ENCODE results near the gene RAD51B.
"Not testable (repeated sequence)": the region's sequence is repeated elsewhere in the genome, so short reads cannot be mapped to it uniquely, and the experiment has no call there.

The RAD51B gene

DNA sequence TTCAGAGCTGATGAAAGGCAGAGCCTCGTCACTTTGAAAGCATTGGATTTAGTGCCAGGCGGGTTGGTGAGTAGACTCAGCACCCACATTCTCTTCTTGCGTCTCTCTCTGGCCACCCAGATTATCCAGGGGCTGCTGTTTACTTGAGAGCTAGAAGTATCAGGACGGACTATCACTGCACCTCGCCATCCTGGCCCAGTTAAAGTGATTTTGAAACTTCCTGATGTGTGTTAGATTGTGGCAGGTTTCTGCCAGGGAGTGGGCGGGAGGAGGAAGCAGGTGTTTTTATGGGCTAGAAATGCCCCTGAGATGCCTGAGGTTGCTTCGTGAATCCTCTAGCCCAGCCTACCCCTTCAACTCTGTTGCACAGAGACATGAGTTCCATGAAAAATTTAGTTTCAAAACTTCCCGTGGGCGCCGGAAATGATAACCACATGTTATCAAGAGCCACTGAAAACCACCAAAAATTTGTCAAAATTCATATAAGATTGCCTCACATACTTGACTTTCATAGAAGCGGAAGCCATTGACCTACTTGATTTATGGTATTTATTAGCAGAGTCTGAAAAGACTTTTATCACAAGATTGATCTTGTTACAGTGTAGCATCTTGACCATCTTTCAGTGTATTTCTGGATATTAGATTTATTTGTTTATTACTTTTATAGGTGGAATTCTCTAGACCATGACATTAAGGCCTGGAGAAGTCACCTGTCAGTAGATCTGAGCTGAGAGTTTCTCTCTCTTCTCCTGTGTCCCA is 466.0 kb downstream of the RAD51B start:
- DNase-seq = no peak

DNA sequence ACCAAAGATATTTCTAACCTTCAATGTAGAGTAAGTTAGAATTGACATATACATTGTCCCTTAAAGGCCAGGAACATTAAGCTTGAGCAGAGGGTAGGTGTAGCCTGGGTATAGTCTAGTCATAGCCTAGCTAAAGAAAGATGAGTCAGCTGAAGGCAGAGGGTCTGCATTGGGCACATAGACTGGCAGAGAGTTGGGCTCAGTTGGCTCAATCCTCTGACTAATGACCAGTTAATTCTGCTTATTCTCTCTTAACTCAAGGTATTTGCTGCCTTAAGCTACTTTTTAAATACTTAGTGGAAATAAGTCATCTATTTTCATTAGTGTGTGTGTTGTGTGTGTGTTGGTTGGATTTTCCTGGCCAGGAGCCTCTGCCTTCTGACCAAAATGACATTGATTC is 467.1 kb downstream of the RAD51B start:
- DNase-seq = no peak

DNA sequence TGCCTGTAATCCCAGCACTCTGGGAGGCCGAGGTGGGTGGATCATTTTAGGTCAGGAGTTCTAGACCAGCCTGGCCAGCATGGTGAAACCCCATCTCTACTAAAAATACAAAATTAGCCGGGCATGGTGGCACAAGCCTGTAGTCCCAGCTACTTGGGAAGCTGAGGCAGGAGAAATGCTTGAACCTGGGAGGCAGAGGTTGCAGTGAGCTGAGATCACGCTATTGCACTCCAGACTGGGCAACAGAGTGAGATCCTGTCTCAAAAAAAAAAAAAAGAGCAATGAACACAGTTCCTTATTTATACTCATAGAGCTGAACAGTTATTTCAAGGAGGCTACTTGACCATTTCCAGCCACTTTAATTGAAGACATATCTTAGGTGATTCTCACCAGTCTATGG is 469.9 kb downstream of the RAD51B start:
- DNase-seq = not testable (repeated sequence)

DNA sequence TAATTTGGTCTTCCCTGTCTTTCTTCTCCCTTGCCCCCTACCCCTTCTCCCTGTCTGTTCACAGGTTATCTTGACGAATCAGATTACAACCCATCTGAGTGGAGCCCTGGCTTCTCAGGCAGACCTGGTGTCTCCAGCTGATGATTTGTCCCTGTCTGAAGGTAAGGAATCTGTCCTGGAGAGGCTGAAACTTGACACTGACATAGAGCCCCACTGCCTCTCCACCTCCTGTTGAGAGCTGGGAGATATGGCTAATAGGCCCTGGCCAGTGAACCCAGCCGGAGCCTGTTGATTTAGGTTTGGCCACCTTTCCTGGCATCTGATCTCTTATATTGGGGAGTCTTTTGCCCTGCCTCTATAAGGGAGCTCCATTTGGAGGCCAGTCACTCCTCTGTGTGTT is 472.2 kb downstream of the RAD51B start:
- no peak for DNase-seq

DNA sequence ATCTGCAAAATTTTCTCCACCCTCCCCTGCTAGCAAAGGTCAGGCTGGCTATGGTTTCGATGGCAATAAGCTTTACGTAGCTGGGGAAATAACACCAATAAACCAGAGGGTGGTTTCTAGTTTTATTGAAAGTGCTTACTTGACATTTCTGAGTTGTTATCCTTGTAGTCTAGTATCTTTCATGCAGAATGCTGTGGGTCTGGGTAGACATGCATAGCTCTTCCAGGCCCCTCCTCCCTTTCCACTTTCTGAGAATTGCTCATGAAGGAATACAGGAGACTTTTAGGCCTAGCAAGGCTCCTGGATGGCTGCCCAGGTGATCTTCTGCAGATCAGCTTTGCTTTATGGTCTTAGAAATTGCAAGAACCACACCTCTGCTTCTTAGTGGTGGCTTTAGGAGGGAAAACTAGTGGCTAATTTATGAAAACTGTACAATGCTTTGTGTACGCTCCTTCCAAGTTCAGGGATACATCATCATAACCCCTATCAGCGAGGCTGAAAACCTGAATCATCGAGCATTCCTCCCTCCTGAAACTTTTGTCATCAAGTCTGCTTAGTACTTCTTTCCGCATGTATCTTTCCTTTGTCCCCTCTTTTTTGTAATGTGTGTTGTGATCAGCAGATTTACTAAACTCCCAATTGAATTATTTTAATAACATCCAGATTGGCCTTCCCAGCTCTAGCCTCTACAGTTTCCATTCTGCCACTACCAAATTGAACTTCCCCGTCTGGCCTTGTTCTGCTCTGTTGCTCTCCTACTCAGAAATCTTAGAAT is 473.0 kb downstream of the RAD51B start:
- DNase-seq = no peak

DNA sequence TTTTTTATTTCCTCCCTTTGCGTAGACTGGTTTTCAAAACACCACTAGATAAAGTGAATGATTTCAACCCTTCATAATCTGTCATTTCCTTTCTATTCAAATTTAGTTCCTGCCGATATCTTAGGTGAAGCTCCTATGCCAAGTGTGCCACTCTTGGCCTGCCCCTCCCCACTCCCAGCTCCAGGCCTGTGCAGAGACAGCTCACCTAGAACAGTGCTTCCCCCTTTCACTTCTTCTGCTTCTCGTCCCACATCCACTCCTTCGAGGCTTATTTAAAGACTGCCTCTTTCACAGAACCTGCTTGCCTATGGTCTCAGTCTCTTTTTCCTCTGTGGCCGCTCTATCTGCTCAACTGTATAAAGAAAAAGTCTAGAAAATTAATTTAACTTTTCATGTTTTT is 473.8 kb downstream of the RAD51B start:
- no peak for DNase-seq

DNA sequence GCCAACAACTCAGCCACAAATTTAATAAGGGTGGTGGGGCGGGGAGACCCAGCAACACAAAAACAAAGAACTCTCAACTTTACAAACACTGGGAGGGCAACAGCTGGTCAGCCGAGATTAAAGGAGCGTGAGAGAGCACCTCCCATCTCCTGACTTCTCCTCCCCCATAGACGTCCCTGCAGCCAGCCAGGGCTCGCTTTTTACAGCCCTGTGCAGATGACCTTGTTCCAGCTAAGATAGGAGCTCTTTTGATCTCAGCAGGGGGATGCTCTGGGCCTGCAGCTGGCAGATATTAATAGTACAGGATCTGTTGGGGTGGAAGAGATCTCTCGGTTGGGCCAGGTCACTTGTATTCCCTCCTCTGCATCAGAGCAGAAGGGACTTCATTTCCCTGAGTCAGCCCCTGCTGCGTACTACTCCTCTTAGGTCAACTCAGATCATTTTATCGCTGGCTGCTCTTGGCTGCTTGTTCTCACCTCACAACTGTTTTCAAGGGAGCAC is 475.8 kb downstream of the RAD51B start:
- no peak for DNase-seq

DNA sequence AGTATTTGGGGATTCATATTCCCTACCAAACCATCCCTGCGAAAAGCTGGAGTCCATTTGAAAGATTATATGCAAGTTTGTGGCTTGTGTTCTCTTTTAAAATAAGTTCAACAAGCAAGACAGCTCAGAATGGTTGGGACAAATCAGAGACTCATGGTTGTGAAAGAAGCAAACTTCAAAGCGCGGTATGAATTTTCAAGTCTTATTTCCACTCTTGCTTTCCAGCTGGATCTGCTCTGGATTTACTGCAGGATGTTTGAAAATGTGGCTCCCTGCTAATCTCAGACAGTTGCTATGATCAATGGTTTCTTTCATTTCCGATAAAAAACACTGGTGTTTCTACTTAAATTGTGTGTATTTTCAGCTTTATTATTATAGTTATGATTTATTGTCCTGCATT is 477.5 kb downstream of the RAD51B start:
- DNase-seq = no peak

DNA sequence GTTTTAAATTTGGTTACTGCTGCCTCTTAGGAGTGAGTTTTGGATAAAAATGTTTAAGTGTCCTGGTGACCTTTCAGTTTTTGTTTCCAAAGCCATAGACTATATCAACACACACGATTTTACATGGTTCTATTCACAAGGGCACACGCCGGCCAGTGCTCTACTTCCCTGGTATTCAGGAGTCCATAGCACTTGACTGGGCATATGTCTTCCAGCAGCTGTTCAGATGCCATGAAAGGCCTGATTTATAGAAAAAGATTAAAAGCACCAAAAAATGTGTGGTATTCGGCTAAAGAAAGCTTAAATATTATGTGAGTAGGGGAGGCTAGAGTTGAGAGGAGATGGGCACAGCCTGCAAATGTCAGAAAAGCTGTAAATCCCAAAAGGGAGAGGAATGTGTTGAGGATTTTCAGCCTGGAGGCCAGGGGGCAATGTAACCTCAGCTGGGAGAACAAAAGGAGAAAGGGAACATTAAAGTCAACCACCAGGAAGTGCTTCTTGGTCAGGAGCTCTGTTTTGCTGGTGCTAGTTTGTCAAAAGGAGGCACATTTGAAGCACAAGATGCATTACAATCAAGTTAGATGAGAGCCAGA is 478.4 kb downstream of the RAD51B start:
- no peak for DNase-seq

DNA sequence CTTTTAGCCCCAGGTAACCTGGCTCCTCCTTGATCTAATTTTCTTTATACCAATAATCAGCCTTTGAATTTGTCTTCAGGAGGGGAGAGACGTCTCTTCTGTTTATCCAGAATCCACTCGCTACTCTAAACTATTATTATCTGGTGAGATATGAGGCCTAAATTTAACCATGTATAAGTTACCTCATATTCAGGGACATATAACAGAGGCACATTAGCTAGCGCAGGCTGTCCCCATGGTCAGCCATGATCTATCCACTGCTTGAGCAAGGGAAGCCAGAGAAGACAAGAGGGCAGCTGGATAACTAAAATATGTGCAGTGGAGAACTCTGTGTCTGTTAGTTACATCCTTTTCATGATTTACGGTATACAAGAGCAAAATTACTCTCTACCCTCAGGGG is 481.0 kb downstream of the RAD51B start:
- no peak for DNase-seq

DNA sequence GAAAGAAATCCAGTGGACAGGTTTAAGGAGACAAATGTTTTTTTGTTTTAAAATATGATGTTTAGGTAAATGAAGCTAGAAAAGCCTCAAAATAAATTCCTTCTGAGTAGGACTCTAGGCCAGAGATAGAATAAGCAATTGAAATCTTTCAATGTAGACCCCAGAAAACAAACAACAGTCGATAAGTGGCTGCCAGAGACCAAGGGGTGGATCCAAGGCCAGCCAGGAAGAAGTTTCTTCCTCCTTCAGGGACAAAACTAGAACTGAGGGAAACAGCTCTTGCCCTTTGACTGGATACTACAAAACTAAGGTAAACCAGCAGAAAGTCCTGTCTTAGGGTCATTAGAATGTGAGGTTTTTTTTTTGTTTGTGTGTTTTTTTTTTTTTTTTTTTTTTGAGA is 481.6 kb downstream of the RAD51B start:
- no peak for DNase-seq

DNA sequence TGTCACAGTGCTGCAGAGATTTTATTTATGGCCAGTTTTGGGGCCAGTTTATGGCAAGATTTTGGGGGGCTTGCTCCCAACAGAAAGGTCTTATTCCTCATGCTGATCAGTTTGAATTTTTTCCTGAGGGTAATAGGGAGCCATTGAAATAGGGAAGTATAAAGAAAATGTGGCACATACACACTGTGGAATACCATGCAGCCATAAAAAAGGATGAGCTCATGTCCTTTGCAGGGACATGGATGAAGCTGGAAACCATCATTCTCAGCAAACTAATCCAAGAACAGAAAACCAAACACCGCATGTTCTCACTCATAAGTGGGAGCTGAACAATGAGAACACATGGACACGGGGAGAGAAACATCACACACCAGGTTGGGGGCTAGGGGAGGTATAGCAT is 483.4 kb downstream of the RAD51B start:
- DNase-seq = not testable (repeated sequence)

DNA sequence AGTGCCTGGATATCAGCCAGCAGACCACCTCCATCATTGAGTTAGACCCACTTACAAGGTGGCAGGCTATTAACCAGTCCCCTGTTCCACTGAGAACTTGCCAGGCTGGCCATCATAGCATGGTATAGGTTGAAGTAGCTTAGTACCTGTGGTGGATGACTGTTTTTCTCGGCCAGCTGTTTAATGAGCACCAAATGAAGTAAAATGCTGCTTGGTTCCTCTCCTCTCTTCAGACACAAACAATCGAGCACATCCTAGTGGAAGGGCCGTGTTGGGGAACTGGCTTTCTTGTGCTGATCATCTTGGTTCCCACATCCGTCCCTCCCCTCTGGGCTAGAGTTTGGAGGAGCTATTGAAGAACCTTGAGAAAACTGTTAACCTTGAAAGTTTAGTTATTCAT is 486.2 kb downstream of the RAD51B start:
- no peak for DNase-seq

DNA sequence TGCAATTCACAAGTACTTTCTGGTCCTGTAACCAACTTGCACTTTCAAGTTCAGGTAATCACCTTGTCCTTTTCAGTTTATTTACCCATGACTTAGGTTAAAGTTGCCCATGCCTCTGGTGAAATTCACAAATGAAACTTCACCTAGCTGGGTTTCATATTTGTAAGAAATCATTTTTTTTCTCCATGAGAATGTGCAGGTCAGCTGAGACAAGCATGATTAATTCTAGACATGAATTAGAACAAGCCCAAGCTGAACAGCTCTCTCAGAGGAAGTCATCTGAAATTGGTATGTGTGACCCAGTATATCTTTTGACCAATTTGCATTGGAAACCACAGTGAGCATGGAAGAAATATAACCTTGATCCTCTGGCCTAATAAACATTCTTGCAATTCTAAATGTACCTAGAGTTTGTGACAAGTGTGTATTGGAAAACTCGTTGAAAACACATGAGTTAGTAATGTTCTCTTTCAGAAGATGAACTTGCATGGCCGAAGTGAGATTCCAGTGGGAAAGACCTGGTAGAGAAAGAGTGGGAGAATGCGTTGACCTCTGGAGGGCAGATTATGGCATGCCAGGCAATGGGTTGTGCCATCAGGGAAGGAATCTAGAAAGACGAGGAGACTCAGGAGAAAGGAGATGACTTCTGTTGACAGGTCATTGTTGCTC is 486.8 kb downstream of the RAD51B start:
- no peak for DNase-seq

DNA sequence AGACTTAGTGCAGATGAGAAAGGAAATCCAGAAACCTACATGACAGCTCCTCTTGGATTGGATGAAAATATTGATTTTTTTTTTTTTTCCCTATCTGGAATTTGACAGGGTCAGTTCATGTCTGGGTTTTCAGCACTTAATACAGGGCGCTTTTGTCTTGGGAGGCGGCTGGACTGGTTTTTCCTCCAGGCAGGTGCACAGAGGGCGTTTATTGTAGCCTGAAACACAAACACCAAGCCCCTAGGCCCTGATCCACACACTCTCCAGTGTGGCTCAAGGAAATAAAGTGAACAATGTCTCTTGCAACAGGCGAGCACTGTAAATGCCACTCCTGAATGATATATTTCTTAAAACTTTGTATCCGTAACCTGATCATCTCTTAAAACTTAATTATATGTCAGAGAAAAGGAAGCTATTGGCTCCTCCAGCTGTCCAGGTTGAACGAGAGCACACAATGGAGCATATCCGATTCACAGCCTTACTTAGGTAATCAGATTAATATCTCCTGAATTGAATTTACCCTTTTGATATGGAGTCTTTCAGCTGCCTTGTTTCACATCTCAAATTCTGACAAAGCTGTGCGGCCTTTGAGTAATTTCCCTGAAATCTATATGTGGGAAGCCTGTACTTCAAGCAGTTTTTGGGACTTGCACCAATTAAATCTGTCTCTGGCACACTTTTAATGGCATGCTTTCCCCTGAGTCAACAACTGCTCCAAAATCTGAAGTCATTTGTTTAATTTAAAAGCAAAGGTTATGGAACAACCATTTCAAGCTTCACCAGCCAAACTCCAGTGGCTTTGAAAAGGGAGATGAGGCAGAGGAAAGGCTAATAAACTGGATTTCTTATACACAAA is 487.6 kb downstream of the RAD51B start:
- DNase-seq = peak; percentile 24 to 37

DNA sequence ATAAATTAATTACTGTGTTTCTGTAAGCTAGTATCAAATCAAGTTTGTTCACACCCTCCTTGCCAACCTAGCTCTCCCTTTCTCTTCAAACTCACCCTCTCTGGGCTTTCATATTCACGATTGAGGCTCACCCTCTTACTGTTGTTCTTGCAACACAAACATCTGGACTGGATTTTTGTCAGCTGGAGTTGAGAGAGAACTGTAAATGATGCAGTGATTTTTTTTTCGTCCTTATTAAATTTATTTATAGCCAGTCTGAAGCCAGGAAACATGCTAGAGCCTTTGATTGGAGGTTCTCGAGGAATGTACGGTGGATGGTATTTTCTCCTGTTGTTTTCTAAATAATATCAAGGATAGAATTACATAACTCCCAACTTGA is 488.2 kb downstream of the RAD51B start:
- DNase-seq = no peak

DNA sequence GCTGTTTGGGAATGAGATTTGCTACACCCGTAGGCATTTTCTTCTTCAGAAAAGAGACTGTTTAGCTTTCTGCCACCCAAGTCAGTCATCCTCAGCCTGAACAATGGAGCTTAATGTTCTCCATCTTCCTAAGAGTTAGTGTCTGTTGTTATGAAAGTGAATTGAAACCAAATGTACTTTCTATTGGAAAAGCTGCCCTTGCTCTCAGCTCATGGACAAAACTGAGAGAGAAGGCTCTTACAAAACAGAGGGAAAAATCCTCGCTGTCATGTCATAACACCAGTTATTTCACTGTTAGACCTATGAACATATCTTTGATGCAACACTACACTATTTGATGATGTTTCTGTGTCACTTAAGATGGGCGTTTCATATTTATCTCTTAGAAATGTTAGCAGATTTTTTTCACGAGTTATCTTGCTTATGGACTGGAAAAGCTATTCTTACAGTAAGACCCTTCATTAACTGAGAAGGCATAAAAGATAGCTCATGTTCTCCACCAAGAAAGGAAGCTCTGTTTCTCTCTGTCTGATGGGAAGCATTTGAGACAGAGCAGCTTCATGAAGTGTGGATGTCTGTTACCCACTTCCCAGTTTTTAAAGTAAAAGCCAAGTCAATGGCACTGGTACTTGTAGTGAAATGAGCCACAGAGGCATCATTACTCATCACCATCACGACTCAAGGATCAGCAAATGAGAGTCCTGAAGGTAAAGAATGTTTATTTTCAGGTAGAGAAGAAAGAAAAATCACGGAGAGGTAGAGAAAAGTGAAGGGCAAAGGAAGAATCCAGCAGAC is 489.3 kb downstream of the RAD51B start:
- DNase-seq = no peak

DNA sequence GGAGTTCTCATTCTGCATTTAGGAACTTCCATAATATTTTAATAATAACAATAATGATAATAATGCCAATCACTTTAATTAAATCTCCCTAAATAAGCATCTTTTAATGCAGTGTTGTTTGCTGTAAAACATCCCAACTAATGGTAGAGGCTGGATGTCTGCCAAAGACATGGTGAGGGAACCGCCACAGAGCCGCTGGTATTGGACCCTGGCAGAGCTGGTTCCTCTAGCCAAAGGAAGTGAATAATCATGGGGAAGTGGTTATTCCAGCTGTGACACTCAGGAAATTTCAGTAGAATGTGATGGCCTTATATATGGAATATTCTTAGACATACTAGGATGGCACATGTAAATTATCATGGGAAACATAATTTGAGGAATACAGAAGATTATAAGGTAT is 490.0 kb downstream of the RAD51B start:
- no peak for DNase-seq

DNA sequence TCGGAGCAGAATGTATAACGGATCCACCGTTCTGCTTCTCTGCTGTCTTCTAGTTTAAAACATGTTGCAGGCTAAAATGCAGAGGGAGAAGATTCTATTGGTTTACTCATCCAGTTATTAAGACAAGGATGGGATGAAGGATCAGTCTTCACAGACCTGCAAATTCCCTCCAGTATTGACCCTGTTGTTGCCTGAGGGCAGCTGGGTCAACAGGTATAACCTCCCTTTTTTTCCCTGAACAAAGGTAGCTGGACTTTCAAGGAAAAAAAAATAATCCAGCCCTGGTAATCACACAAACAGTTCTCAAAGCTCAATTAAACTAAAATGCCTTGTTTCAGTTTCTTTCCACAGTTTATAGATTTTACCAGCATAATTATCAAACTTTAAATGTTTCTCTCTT is 492.7 kb downstream of the RAD51B start:
- DNase-seq = no peak

DNA sequence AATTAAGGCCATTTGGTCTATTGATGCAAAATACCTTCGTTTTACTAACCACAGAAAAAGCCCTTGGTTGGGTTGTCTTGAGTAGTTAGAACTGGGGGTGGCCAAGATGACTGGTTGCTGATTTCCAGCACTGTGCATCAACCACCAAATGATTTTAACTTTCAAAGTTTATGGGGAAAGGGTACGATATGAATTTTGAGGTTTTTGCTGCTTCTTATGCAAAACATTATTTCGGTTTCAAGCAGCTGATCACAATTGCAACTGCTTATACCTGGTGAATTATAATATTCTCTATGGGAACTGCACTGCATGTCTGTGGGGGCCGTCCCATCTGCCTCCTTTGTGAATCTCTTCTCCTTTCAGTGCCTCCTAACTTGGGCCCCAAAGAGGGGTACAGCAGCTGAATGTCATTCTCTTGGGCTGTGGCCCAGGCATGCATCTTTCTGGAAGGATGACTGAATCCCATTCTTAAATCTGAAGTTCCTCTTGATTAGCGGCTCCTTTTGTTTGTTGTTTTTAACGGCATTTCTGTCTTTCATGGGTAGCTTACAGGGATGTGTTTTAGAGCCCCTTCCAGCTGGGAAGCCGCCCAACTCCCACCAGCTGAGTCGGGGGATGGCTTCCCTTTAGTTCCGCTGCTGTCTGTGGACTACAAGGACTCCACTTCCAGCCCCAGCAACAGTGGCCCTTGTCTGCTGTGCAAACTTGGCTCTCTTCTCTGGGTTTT is 493.5 kb downstream of the RAD51B start:
- DNase-seq = no peak

DNA sequence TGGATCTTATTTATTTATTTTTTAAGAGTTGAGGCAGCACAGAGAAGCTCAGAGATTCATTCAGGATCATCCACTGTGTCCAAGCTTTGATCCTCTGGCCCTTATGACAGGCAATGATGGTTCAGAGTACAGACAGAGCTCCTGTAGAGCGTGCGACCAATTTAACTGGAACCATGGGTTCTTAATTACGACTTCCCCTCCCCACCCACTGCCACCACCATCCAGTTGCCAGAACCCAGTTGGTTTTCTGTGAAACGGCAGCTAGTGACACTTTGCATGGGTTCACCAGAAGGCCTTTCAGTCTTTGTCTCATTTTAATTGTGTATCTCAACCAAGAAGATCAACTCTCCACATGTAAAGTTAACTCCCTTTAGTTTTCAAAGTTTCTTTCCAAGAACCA is 495.1 kb downstream of the RAD51B start:
- DNase-seq = no peak

Measured in SHP77 (cell line).